Esophagus muscularis mucosa (tissue), 3 donors: ENCODE measurements around the gene USP17L5.
"Not testable (repeated sequence)": the region's sequence is repeated elsewhere in the genome, so short reads cannot be mapped to it uniquely, and the experiment has no call there.

Experiments used
- CTCF ChIP-seq, 3 experiments: fragments of 200-600 bp in 2 of 3; fragments of 450-650 bp in 1 of 3; sonication (generic) in 2 of 3; IDR thresholded peaks; one replicate each; pipeline ENCODE4 v1.5.1; 2017 to 2019; ENCODE audit warnings: antibody characterized with exemption in 3 of 3, mild to moderate bottlenecking in 2 of 3, moderate library complexity in 1 of 3
- EP300 ChIP-seq: sonication (generic); formaldehyde crosslinking; IDR thresholded peaks from one replicate; pipeline ENCODE4 v1.6.1; 2017; ENCODE audit warnings: antibody characterized with exemption

GRCh38 chr4:9324865-9325264, 14.3 kb upstream of the USP17L5 start, which contains the start of gene USP17L24:
- TF ChIP-seq CTCF (IDR thresholded peaks at IDR 0.05); EP300: not testable (repeated sequence)
